Measurements from ENCODE around the gene IDH3A. TPM values are rescaled to one million over a fixed set of nuclear protein-coding genes. Genes with fewer than 3 reads are reported as not detected.

Gene IDH3A
- total and polyA plus RNA-seq, 9 of the 15 experiments (the other 6 are each of a cell fraction or from before 2014, with no cell fraction given), result 37.4 to 249 (median 107) TPM

DNA sequence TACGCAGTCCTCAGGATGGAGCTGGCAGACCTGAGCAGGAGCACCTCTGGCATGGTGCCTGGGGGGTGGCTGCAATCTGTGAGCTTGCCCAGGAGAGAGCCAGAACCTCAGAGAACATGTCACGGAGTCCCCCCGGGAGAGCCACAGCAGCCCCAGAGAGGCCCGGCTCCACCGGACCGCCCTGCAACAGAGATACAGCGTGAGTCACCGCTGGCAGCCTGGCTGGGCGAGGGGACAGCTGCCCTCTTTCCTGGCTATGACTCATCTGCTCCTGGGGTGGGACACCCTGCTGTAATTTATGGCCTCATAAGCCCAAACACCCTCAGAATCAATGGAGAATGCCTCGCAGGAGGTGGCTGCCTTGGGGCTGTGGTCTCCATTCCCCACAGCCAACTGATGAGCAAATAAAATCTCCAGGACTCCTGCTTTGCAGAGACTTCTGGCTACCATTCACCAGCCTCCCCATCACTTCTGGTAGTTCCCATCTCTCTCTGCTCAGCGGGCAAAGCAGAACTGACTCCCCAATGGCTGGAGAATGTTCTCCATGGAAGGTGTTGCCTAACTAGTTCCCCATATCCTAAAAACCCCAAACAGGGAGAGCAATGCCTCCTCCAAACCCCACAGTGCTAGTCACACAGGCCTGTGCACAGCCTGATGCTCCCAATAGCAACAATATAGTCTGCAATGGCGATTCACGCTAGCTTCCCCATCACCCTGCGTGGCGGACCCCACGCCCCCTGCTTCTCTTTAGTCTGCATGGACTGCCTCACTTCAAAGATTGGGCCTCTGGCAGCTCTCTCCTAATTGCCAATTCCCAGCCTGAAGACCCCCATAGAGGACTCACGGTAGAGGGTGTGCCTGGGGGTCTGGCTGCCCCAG lies 63.6 kb downstream of the IDH3A start (continued):
- TF ChIP-seq, protein P1, sequence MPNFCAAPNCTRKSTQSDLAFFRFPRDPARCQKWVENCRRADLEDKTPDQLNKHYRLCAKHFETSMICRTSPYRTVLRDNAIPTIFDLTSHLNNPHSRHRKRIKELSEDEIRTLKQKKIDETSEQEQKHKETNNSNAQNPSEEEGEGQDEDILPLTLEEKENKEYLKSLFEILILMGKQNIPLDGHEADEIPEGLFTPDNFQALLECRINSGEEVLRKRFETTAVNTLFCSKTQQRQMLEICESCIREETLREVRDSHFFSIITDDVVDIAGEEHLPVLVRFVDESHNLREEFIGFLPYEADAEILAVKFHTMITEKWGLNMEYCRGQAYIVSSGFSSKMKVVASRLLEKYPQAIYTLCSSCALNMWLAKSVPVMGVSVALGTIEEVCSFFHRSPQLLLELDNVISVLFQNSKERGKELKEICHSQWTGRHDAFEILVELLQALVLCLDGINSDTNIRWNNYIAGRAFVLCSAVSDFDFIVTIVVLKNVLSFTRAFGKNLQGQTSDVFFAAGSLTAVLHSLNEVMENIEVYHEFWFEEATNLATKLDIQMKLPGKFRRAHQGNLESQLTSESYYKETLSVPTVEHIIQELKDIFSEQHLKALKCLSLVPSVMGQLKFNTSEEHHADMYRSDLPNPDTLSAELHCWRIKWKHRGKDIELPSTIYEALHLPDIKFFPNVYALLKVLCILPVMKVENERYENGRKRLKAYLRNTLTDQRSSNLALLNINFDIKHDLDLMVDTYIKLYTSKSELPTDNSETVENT (CRISPR knock-in tag; IDR thresholded peaks at IDR 0.05), result no peak
- TF ChIP-seq POLR2G (IDR thresholded peaks at IDR 0.05; ENCODE audit: low read depth, low read length) (0 out of 2 replicates have a peak, but pooled peaks have one; percentile 33), UBTF (IDR thresholded peaks at IDR 0.05; ENCODE audit: borderline replicate concordance in 1 of 2, low read depth in 2 of 2, low read length in 2 of 2) (0 out of 4 replicates have a peak, but pooled peaks of 1 of the 2 experiments have one; percentile 23), MYNN (IDR thresholded peaks at IDR 0.05) (peak; percentile 86), MYNN (CRISPR knock-in tag; IDR thresholded peaks at IDR 0.05) (no peak), SMARCC2 (IDR thresholded peaks at IDR 0.05; ENCODE audit: low read depth) (peak; percentile 78), CBFA2T3 (IDR thresholded peaks at IDR 0.05) (peak; percentile 63)
- TF ChIP-seq, protein P2, sequence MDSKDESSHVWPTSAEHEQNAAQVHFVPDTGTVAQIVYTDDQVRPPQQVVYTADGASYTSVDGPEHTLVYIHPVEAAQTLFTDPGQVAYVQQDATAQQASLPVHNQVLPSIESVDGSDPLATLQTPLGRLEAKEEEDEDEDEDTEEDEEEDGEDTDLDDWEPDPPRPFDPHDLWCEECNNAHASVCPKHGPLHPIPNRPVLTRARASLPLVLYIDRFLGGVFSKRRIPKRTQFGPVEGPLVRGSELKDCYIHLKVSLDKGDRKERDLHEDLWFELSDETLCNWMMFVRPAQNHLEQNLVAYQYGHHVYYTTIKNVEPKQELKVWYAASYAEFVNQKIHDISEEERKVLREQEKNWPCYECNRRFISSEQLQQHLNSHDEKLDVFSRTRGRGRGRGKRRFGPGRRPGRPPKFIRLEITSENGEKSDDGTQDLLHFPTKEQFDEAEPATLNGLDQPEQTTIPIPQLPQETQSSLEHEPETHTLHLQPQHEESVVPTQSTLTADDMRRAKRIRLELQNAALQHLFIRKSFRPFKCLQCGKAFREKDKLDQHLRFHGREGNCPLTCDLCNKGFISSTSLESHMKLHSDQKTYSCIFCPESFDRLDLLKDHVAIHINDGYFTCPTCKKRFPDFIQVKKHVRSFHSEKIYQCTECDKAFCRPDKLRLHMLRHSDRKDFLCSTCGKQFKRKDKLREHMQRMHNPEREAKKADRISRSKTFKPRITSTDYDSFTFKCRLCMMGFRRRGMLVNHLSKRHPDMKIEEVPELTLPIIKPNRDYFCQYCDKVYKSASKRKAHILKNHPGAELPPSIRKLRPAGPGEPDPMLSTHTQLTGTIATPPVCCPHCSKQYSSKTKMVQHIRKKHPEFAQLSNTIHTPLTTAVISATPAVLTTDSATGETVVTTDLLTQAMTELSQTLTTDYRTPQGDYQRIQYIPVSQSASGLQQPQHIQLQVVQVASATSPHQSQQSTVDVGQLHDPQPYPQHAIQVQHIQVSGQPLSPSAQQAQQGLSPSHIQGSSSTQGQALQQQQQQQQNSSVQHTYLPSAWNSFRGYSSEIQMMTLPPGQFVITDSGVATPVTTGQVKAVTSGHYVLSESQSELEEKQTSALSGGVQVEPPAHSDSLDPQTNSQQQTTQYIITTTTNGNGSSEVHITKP (IDR thresholded peaks at IDR 0.05; ENCODE audit: partially characterized antibody), result no peak
